Testis (tissue), 2 donors: ENCODE results near the gene CDC27.

Experiments
- CTCF ChIP-seq, 3 experiments: fragments of 450-650 bp in 2 of 3; fragments of 200-600 bp in 1 of 3; sonication (generic) in 1 of 3; IDR thresholded peaks; one replicate each; pipeline ENCODE4 v1.5.1; 2016 to 2019; ENCODE audit warnings: antibody characterized with exemption in 3 of 3, mild to moderate bottlenecking in 2 of 3, moderate library complexity in 1 of 3
- POLR2A ChIP-seq: fragments of 450-650 bp; IDR thresholded peaks from one replicate; pipeline ENCODE4 v1.6.1; 2017; ENCODE audit warnings: antibody characterized with exemption, mild to moderate bottlenecking, moderate library complexity

- no peak for TF ChIP-seq CTCF (IDR thresholded peaks at IDR 0.05)
- no peak for TF ChIP-seq POLR2A
These were observed 41.8 kb upstream of the CDC27 start for GRCh38 chr17:47230864-47231263.
